Activated CD4-positive, alpha-beta T cell treated with anti-CD3 and anti-CD28 coated beads for 1 hour (primary cell): ENCODE measurements around the gene F10.

Source experiments
- DNase-seq: peaks from one replicate; pipeline ENCODE4 v3.0.0-alpha.2; 2020

Gene F10

GRCh38 chr13:113117911-113118260, 4.7 kb upstream of the F10 start:
- no peak for DNase-seq

- no peak for DNase-seq
Observed at GRCh38 chr13:113118261-113119021, 4.2 kb upstream of the F10 start.

DNA sequence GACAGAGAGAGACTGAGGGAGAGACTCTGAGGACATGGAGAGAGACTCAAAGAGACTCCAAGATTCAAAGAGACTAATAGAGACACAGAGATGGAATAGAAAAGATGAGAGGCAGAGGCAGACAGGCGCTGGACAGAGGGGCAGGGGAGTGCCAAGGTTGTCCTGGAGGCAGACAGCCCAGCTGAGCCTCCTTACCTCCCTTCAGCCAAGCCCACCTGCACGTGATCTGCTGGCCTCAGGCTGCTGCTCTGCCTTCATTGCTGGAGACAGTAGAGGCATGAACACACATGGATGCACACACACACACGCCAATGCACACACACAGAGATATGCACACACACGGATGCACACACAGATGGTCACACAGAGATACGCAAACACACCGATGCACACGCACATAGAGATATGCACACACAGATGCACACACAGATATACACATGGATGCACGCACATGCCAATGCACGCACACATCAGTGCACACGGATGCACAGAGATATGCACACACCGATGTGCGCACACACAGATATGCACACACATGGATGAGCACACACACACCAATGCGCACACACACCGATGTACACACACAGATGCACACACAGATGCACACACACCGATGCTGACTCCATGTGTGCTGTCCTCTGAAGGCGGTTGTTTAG, 3.3 kb upstream of the F10 start:
- DNase-seq, result no peak

- no peak for DNase-seq
Observed at GRCh38 chr13:113119822-113120189, 2.8 kb upstream of the F10 start.

- no peak for DNase-seq
Observed at GRCh38 chr13:113120300-113121182, 2.1 kb upstream of the F10 start.

DNA sequence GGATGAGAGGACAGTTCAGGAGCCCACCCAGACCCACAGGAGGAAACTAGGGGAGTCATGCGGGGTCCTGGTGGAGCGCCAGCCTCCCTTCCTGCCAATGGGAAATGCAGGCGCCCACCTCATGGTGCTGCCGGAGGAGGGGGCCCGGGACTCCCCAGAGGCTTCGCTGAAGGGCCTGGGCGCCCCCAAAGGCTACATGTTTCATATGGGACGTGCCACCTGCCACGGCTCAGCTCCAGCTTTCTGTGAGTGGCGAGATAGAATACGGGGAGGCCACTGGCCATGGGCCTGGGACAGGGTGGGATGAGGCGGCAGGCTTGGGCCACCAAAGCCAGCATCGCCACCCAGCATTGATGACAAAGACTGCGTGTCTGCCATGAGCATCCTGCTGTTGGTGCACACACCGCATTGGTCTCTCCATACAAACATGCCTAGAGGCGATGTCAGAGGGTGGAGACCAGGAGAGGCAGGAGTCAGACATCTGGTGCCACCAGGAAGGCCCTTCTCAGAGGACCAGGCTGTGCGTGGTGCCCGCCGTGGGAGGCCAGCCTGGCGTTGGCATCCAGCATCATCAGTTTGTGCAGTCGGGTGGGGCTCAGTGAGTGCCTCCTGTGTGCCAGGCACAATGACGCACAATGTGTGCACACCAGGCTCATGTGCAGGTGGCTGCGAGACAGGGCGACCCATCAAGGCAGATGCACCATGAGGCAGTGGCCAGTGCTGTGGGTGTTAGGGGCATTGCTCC, 1.2 kb upstream of the F10 start:
- no peak for DNase-seq

DNA sequence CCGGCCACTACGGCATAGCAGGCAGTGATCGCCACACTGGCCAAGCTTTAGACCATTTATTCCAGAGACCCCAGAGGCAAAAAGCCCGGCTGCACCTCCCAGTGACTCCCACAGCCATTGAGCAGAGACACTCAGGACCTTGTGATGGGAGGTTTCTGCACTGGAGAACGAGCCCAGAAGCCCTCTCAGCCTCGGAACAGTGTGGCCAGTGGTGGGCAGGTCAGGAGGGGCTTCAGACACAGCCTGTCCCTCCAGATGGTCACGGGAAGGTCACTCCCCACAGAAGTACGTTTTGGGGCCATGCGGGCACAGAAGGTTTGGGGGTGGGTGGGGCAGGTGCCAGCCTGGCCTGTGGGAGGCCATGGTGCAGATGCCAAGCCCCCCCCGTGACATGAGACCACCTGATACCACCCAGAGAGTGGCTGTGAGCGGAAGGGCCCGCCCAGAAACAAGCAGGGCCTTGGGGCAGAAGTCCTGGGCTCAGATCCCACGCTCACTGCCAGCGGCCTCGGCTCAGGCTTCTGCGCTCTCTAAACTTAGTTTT, 599 bp upstream of the F10 start:
- DNase-seq, result no peak

GRCh38 chr13:113123226-113124201, 915 bp downstream of the F10 start:
- DNase-seq, result no peak

GRCh38 chr13:113124211-113124970, 1.8 kb downstream of the F10 start:
- no peak for DNase-seq

GRCh38 chr13:113125506-113126264, 3.1 kb downstream of the F10 start:
- no peak for DNase-seq

- DNase-seq, result no peak
Observed at GRCh38 chr13:113126265-113127150, 3.9 kb downstream of the F10 start.

GRCh38 chr13:113129480-113129879, 6.9 kb downstream of the F10 start:
- DNase-seq, result no peak

DNA sequence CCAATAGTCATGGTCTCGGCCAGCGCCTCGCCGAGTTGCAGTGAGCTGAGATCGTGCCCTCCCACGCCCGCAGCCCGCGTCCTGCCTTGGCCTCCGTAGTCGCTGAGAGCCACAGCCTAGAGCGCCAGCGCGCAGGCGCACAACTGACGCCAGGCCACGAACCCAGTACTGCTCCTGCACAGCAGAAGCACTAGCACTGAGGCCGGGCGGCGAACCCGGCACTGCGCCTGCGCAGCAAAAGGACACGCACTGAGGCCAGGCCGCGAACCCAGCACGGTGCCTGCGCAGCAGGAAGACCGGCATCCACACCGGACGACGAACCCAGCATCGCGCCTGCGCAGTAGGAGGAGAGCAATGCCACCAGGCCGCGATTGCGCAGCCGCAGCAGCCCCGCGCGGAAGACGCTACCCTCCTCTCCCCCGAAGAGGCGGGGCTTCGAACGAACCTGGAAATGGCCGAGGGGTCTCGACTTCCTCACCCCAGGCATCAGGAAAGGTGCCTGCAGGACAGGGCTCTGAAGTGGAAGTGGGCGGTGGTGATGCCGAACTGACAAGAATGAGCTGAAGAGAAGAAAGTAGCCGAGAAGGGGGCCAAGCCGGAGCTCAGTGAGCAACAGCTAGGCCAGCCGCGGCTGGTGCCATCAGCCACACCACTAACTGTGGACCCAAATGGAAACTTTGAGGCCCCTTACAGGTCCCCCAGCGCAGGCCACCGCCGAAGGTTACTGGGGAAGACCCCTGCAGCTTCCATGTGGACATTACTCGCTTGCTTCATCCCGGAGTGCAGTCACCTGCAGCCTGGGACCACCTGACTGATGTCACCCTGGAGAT, 7.5 kb downstream of the F10 start:
- no peak for DNase-seq

DNA sequence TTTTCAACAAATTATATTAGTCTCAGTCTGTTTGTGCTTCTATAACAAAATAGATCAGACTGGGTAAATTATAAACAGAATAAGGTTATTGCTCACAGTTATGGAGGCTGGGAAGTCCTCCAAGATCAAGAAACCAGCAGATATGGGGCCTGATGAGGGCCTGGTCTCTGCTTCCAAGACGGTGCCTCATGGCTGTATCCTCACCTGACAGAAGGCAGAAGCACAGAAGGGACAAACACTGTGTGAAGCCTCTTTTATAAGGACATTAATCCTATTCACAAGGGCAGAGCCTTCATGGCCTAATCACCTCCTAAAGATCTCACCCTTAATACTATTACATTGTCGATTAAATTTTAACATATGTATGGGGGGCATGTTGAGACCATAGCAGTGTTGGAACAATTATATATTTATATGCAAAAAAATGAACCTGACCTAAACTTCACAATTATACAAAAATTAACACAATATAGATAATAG, 12.7 kb downstream of the F10 start:
- DNase-seq, result no peak

DNA sequence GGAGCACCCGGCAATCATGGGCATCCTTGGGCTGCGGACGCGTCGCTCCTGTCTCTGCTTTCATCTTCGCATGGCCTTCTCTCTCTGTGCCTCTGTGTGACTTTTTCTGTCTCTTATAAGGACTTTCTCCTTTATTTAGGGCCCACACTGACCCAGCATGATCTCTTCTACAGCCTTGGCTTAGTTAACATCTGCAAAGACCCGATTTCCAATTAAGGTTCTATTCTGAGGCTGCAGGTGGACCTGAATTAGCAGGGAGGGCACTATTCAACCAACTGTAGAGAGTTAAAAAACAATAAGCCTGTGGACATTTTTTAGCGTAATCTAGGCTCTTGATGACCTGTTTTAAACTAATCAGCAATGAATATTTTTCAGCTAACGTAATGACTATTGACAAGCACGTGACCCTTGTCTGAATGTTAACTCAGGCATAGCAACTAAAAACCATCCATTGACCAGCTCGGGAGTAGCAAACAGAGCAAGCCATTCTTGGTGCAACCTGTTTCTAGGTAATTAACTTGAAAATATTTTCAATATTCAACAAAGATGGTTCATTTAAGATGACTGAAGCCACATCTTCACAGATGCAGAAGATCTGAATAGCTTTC, 15.2 kb downstream of the F10 start:
- DNase-seq, result no peak

GRCh38 chr13:113138792-113139551, 16.4 kb downstream of the F10 start:
- no peak for DNase-seq

GRCh38 chr13:113139577-113139976, 17.0 kb downstream of the F10 start:
- no peak for DNase-seq
